Measurements from ENCODE around the gene HIP1. TPM values are rescaled to one million over a fixed set of nuclear protein-coding genes. Genes with fewer than 3 reads are reported as not detected.

The HIP1 gene
- total and polyA plus RNA-seq, 7 donors: 1.2 to 11.9 (median 7.2) TPM

- Histone ChIP-seq H3K4me1 (no peaks in the 10 kb centered on the region), H3K9me3 (peaks cover 0 to 5% (median 2%) of the 10 kb centered on the region in 4 donors), H3K36me3 (no peaks in the 10 kb centered on the region), H3K4me3 (no peak overlapping the region), H3K27me3 (no peaks in the 10 kb centered on the region), H3K27ac (no peak overlapping the region)
- TF ChIP-seq POLR2A (IDR thresholded peaks at IDR 0.05) (no peak), CTCF (IDR thresholded peaks at IDR 0.05) (no peak), POLR2AphosphoS5 (IDR thresholded peaks at IDR 0.05) (no peak)
- DNase-seq: no peak
- intact Hi-C loops (cut with DNase I): no loop called here
- WGBS, 2 donors: 93 to 94% methylated on average over 3 of the region's 3 CpGs
Measured at GRCh38 chr7:75679060-75679459, 59.7 kb downstream of the HIP1 start.

- TF ChIP-seq CTCF (IDR thresholded peaks at IDR 0.05) (no peak), EP300 (IDR thresholded peaks at IDR 0.05) (no peak), POLR2AphosphoS5 (IDR thresholded peaks at IDR 0.05) (no peak), POLR2A (IDR thresholded peaks at IDR 0.05) (no peak)
- intact Hi-C loops (cut with DNase I): no loop called here
- Histone ChIP-seq H3K27me3 (no peaks in the 10 kb centered on the region), H3K36me3 (no peaks in the 10 kb centered on the region), H3K4me3 (no peak overlapping the region), H3K9me3 (peaks cover 0 to under 1% (median 0%) of the 10 kb centered on the region in 4 donors), H3K4me1 (peaks cover 0 to 9% (median 0%) of the 10 kb centered on the region in 4 donors), H3K27ac (no peak overlapping the region)
- WGBS, 2 donors: 69 to 71% methylated on average over 4 of the region's 4 CpGs
- no peak for DNase-seq
Measured at GRCh38 chr7:75669579-75669978, 69.2 kb downstream of the HIP1 start.

DNA sequence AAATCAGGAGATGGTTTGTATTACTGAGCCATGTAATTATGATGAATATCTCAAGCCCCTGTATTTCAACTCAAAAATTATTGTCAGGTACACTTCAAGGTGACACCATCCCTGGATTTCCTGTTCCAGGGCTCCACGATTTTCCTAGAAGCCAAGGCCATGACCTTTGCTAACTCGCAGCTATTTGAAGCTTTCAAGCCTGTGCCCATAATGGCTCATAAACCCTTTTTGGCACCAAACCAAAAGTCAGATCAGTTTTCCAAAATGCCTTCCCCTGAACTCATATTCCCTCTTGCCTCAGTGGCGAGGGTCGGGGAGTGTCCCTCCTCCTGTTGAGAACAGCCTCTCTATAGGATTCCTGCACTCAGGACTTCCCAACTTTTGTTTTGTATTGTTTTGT lies 70.8 kb downstream of the HIP1 start:
- Histone ChIP-seq H3K4me3 (no peak overlapping the region), H3K27ac (no peak overlapping the region), H3K9me3 (no peaks in the 10 kb centered on the region), H3K4me1 (peaks cover 0 to 9% (median 0%) of the 10 kb centered on the region in 4 donors), H3K27me3 (no peaks in the 10 kb centered on the region), H3K36me3 (no peaks in the 10 kb centered on the region)
- intact Hi-C loops (cut with DNase I): no loop called here
- WGBS, 2 donors: 51 to 72% methylated on average over 4 of the region's 4 CpGs
- TF ChIP-seq EP300 (IDR thresholded peaks at IDR 0.05) (no peak), POLR2A (IDR thresholded peaks at IDR 0.05) (no peak), POLR2AphosphoS5 (IDR thresholded peaks at IDR 0.05) (no peak), CTCF (IDR thresholded peaks at IDR 0.05) (no peak)
- no peak for DNase-seq

GRCh38 chr7:75663302-75663907 lies 75.3 kb downstream of the HIP1 start:
- no peak for DNase-seq
- 80 to 89% methylated on average over 8 of the region's 8 CpGs for WGBS, 2 donors
- Histone ChIP-seq H3K4me1 (no peaks in the 10 kb centered on the region), H3K27me3 (no peaks in the 10 kb centered on the region), H3K9me3 (no peaks in the 10 kb centered on the region), H3K4me3 (no peak overlapping the region), H3K36me3 (no peaks in the 10 kb centered on the region), H3K27ac (no peak overlapping the region)
- TF ChIP-seq EP300 (IDR thresholded peaks at IDR 0.05) (no peak), POLR2AphosphoS5 (IDR thresholded peaks at IDR 0.05) (no peak), CTCF (IDR thresholded peaks at IDR 0.05) (no peak), POLR2A (IDR thresholded peaks at IDR 0.05) (no peak)
- intact Hi-C loops (cut with DNase I): no loop called here

Measured in sigmoid colon (tissue), 7 donors.